ENCODE results near the gene DNAH3.

GRCh38 chr16:20940871-20941635, 209.6 kb downstream of the DNAH3 start:
- no peak for TF ChIP-seq CTCF (IDR thresholded peaks at IDR 0.05 in 8 of 11, conservative IDR thresholded peaks at IDR 0.05 in 3 of 11)
- no peak for TF ChIP-seq POLR2A (IDR thresholded peaks at IDR 0.05)
- TF ChIP-seq POLR2AphosphoS5 (IDR thresholded peaks at IDR 0.05) = no peak
